Upper lobe of left lung (tissue), 6 donors: ENCODE data around the gene OR52E5. TPM values are rescaled to one million over a fixed set of nuclear protein-coding genes. Genes with fewer than 3 reads are reported as not detected.

Experiments used
- ATAC-seq, 2 donors: fragments of 200-7000 bp; cut with Tn5 transposase; one replicate each; pipeline ENCODE4 v1.9.1; 2022; ENCODE audit warnings: mild to moderate bottlenecking in 2 of 2, moderate library complexity in 2 of 2; ENCODE audit not compliant: low FRiP score in 2 of 2
- DNase-seq, 2 donors: peaks; one replicate each; pipeline ENCODE4 v3.0.0-alpha.2; 2019 to 2020
- H3K27ac ChIP-seq, 4 donors: fragments of 200-600 bp; sonication (generic); one replicate each; pipeline ENCODE4 v1.5.1; 2016 to 2019
- H3K27me3 ChIP-seq, 4 donors: fragments of 200-600 bp; sonication (generic); one replicate each; pipeline ENCODE4 v1.5.1; 2017 to 2019
- H3K36me3 ChIP-seq, 4 donors: fragments of 200-600 bp; sonication (generic); one replicate each; pipeline ENCODE4 v1.5.1; 2016 to 2019
- H3K4me1 ChIP-seq, 4 donors: fragments of 200-600 bp; sonication (generic); one replicate each; pipeline ENCODE4 v1.5.1; 2018 to 2019
- H3K4me3 ChIP-seq, 4 donors: fragments of 200-600 bp; sonication (generic); one replicate each; pipeline ENCODE4 v1.5.1; 2017 to 2019; ENCODE audit warnings: mild to moderate bottlenecking in 2 of 4, moderate library complexity in 1 of 4
- H3K9me3 ChIP-seq, 4 donors: fragments of 200-600 bp; sonication (generic); one replicate each; pipeline ENCODE4 v1.5.1; 2018 to 2019
- CTCF ChIP-seq, 6 experiments: fragments of 450-650 bp in 4 of 6; fragments of 200-600 bp in 2 of 6; sonication (generic) in 2 of 6; IDR thresholded peaks; one replicate each; pipeline ENCODE4 v1.5.1; 2016 to 2019; ENCODE audit warnings: antibody characterized with exemption in 6 of 6
- EP300 ChIP-seq, 4 donors: sonication (generic); formaldehyde crosslinking; IDR thresholded peaks; one replicate each; pipeline ENCODE4 v1.5.1; 2017; ENCODE audit warnings: antibody characterized with exemption in 4 of 4, control low read depth in 2 of 4
- POLR2A ChIP-seq, 4 donors: fragments of 450-650 bp; IDR thresholded peaks; one replicate each; pipeline ENCODE4 v1.5.1; 2016 to 2017; ENCODE audit warnings: antibody characterized with exemption in 4 of 4, mild to moderate bottlenecking in 2 of 4
- POLR2AphosphoS5 ChIP-seq, 2 donors: sonication (generic); formaldehyde crosslinking; IDR thresholded peaks; one replicate each; pipeline ENCODE4 v1.5.1; 2017; ENCODE audit warnings: antibody characterized with exemption in 2 of 2
- WGBS, 2 donors: methylation state at CpG; one replicate each; pipeline ENCODE4 v1.1.5; 2017 to 2018; 5-methylcytosine and 5-hydroxymethylcytosine counted together
- total RNA-seq, 6 donors: library from RNA; depleted of rRNA in 4 of 6; stranded (reverse); fragments of >200 nt in 4 of 6; gene quantifications; one replicate each; pipeline versions ENCODE4 v1.1.0 to v1.2.1, GENCODE V29; 2016 to 2021
- donor health status: DM: no; HTN: no; CAD: no; lungs with moderate emphysema.
- donor health status: DM: no; HTN: yes; CAD: no; lungs with severe emphysema.

OR52E5 gene
- total RNA-seq, 6 donors from 2014 or later: not detected

DNA sequence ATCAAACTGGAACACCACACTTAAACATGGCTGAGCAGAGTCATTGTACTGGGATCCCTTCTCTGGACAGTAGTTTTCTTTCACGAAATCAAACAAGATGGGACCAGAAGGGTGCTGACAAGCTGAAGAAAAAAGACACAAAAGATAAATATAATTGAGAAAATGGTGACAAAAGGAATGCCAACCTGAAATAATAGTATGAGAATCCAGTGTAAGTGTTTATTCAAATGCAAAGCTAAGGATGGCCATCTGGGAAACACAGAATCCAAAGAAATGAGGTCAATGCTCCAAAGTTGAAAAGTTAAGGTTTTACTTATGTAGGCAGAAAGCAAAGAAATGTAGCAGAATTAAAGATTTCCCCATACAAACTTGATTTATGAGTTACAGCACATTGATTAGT lies 5.3 kb upstream of the OR52E5 start:
- Histone ChIP-seq H3K9me3 (no peaks in the 10 kb centered on the region), H3K36me3 (no peaks in the 10 kb centered on the region), H3K4me1 (no peaks in the 10 kb centered on the region), H3K27ac (no peak overlapping the region), H3K27me3 (no peaks in the 10 kb centered on the region), H3K4me3 (no peak overlapping the region)
- DNase-seq (no peak), ATAC-seq (no peak)
- WGBS, 2 donors: 71% methylated on average over 1 of the region's 1 CpG
- no peak for TF ChIP-seq CTCF (IDR thresholded peaks at IDR 0.05)
- no peak for TF ChIP-seq EP300 (IDR thresholded peaks at IDR 0.05)
- TF ChIP-seq POLR2AphosphoS5 (IDR thresholded peaks at IDR 0.05): no peak
- TF ChIP-seq POLR2A (IDR thresholded peaks at IDR 0.05): no peak

DNA sequence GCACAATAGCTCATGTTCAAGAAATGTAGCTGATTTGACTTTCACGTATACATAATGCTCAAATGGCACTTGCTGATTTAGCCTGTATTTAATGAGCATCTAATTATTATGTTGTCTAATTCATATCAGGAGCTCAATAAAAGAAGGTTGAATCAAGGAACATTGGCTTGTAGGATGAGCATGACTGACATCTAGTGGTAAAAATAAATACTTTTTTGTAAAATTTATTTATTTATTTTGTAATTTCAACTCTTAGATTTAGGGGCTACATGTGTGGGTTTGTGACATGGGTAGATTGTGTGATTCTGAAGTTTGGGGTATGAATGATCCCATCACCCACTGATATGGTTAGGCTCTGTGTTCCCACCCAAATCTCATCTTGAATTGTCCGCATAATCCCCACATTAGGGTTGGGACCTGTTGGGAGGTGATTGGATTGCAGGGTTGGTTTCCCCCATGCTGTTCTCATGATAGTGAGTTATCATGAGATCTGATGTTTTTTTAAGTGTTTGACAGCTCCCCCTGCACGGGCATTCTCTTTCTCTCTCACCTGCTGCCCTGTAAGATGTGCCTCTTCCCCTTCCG lies 1.7 kb upstream of the OR52E5 start:
- TF ChIP-seq POLR2AphosphoS5 (IDR thresholded peaks at IDR 0.05) (no peak), EP300 (IDR thresholded peaks at IDR 0.05) (no peak), CTCF (IDR thresholded peaks at IDR 0.05) (peak in 2 of 6 experiments; percentile 24 to 29)
- Histone ChIP-seq H3K9me3 (no peaks in the 10 kb centered on the region), H3K27me3 (no peaks in the 10 kb centered on the region), H3K36me3 (no peaks in the 10 kb centered on the region), H3K4me3 (no peak overlapping the region), H3K4me1 (no peaks in the 10 kb centered on the region), H3K27ac (no peak overlapping the region)
- 61 to 64% methylated on average over 4 of the region's 4 CpGs for WGBS, 2 donors
- peak in 1 of 2 donors; percentile 12 for ATAC-seq
- DNase-seq: no peak

DNA sequence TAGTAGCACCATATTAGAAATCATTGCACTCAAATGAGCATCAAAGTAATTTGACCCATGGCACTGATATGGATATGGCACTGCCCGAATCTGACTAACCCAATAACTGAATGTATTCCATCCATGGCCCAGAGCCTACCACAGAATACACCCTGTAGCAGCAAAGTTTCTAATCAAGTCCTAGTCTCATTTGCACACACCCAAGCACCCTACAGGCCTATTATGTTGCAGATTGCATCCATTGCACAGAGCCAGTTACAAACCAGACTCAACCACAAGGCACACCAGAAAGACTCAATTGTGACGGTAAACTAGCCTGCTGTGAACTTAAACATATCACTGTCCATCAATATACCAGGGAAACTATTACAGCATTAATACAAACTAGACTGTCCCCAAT lies 6.5 kb downstream of the OR52E5 start:
- TF ChIP-seq POLR2A (IDR thresholded peaks at IDR 0.05): no peak
- no peak for TF ChIP-seq CTCF (IDR thresholded peaks at IDR 0.05)
- no peak for TF ChIP-seq EP300 (IDR thresholded peaks at IDR 0.05)
- TF ChIP-seq POLR2AphosphoS5 (IDR thresholded peaks at IDR 0.05): no peak
- Histone ChIP-seq H3K27ac (no peak overlapping the region), H3K9me3 (no peaks in the 10 kb centered on the region), H3K36me3 (no peaks in the 10 kb centered on the region), H3K27me3 (no peaks in the 10 kb centered on the region), H3K4me3 (no peak overlapping the region), H3K4me1 (no peaks in the 10 kb centered on the region)
- no peak for DNase-seq
- 76 to 83% methylated on average over 2 of the region's 2 CpGs for WGBS, 2 donors
- ATAC-seq: no peak

DNA sequence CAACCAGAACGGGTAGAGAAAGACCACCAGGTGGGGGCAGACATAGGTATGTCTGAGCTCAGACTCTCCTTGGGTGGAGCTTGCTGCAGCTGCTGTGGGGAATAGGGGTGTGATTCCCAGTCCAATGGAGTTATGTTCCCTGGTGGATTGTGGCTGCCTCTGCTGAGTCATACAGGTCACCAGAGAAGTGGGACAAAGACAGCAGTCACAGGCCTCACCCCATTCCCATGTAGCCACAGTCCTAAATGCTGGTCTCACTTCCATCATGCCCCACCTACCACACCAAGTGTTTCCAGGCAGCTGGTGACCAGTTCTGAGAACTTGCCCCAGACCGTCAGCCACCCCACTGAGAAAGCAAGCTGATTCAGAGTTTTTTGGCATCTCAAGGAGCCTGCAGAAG lies 17.5 kb downstream of the OR52E5 start:
- no peak overlapping the region for H3K27ac ChIP-seq
- 86 to 100% methylated on average over 1 to 2 of the region's 2 CpGs for WGBS, 2 donors
- no peak overlapping the region for H3K4me3 ChIP-seq
- H3K36me3 ChIP-seq: no peaks in the 10 kb centered on the region
- peaks cover 0 to 6% (median 0%) of the 10 kb centered on the region in 4 donors for H3K9me3 ChIP-seq
- no peaks in the 10 kb centered on the region for H3K4me1 ChIP-seq
- H3K27me3 ChIP-seq: no peaks in the 10 kb centered on the region
- TF ChIP-seq POLR2AphosphoS5 (IDR thresholded peaks at IDR 0.05) (no peak), CTCF (IDR thresholded peaks at IDR 0.05) (no peak), EP300 (IDR thresholded peaks at IDR 0.05) (no peak), POLR2A (IDR thresholded peaks at IDR 0.05) (no peak)
- ATAC-seq (no peak), DNase-seq (no peak)

DNA sequence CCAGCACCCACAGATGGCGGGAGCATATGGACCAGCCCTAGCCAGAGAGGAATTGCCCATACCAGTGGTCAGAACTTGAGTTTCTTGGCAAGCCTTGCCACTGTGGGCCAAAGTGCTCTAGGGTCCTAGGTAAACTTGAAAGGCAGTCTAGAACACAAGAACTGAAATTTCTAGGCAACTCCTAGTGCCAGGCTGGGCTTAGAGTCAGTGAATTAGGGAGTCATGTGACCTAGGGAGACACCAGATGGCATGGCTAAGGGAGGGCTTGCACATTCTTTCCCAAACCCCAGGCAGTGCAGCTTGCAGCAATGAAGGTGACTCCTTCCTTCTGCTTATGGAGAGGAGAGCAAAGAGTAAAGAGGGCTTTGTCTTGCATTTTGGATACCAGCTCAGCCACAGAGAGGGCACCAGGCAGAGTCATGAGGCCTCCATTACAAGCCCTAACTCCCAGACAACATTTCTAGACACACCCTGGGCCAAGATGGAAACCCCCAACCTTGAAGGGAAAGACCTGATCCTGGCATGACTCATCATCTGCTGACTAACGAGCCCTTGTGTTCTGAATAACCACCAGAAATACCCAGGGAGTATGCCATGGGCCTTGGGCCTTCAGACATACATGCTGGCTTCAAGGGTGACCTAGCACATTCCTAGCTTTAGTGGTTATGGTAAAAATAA lies 29.9 kb downstream of the OR52E5 start:
- Histone ChIP-seq H3K27ac (no peak overlapping the region), H3K4me1 (no peaks in the 10 kb centered on the region), H3K4me3 (no peak overlapping the region), H3K36me3 (no peaks in the 10 kb centered on the region), H3K9me3 (peaks cover 0 to 2% (median 0%) of the 10 kb centered on the region in 4 donors), H3K27me3 (no peaks in the 10 kb centered on the region)
- TF ChIP-seq CTCF (IDR thresholded peaks at IDR 0.05): no peak
- no peak for TF ChIP-seq EP300 (IDR thresholded peaks at IDR 0.05)
- TF ChIP-seq POLR2AphosphoS5 (IDR thresholded peaks at IDR 0.05): no peak
- TF ChIP-seq POLR2A (IDR thresholded peaks at IDR 0.05): no peak
- DNase-seq (no peak), ATAC-seq (no peak)
- WGBS, 2 donors: 50 to 78% methylated on average over 1 to 2 of the region's 2 CpGs
